OCI-LY7 (cell line): ENCODE results near the gene XRCC4.

ENCODE experiments used
- EZH2phosphoT487 ChIP-seq: fragments of 200-600 bp; sonication (generic); IDR thresholded peaks from 2 replicates; pipeline ENCODE4 v1.6.1; 2018; ENCODE audit warnings: low read depth, borderline replicate concordance, mild to moderate bottlenecking, mixed run types, antibody characterized with exemption, low read length, moderate library complexity, mixed read lengths
- TF ChIP-seq, protein P1 (sequence below): fragments of 200-600 bp; sonication (generic); conservative IDR thresholded peaks from 2 replicates; pipeline ENCODE4 v1.5.1; 2014; ENCODE audit warnings: mild to moderate bottlenecking, antibody characterized with exemption, low read length, moderate library complexity, mixed read lengths

DNA sequence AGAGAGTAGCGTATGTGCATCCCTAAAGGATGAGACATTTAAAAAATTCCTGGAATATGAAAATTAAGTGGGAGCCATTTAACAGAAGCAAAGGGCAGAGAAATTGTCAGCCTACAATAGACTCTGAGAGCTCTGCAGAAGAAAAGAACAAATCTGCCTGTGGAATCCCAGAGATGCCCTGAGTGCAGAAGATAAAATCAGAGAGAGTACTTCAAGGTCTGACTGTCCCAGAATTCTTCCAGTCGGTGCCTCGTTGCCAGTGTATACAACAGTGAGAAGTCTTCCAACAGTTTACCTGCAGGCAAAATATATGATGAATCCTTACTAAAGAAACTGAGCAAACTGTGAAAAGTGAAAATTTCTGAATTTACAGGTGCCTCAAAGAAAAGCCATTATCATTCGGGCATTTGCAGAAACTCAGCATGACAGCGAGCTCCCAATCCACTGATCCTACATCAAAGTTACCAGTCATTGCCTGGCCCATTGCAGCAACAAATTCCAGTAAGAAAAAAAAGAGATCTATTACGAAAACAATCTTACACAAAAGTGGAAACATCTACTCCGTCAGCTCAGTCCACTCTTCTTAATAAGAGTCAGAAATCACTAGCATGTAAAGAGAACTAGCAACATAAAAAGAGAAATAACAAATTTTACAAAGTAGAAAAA, 301.4 kb downstream of the XRCC4 start:
- TF ChIP-seq, protein P1, sequence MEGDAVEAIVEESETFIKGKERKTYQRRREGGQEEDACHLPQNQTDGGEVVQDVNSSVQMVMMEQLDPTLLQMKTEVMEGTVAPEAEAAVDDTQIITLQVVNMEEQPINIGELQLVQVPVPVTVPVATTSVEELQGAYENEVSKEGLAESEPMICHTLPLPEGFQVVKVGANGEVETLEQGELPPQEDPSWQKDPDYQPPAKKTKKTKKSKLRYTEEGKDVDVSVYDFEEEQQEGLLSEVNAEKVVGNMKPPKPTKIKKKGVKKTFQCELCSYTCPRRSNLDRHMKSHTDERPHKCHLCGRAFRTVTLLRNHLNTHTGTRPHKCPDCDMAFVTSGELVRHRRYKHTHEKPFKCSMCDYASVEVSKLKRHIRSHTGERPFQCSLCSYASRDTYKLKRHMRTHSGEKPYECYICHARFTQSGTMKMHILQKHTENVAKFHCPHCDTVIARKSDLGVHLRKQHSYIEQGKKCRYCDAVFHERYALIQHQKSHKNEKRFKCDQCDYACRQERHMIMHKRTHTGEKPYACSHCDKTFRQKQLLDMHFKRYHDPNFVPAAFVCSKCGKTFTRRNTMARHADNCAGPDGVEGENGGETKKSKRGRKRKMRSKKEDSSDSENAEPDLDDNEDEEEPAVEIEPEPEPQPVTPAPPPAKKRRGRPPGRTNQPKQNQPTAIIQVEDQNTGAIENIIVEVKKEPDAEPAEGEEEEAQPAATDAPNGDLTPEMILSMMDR = no peak
- TF ChIP-seq EZH2phosphoT487 = no peak
